AG10803 (cell line): Measurements from ENCODE around the gene CDH22.

Experiments used
- DNase-seq: peaks from one replicate; pipeline ENCODE4 v3.0.0; 2010; ENCODE audit warnings: low read depth
- H3K4me3 ChIP-seq: 2 replicates; pipeline ENCODE4 v1.5.1; 2011; ENCODE audit warnings: mild to moderate bottlenecking, low read length, control low read depth
- CTCF ChIP-seq: conservative IDR thresholded peaks from 2 replicates; pipeline ENCODE4 v1.5.1; 2011; ENCODE audit warnings: mild to moderate bottlenecking, low read length, control low read depth, inconsistent platforms

The CDH22 gene

GRCh38 chr20:46172961-46173536, 135.2 kb downstream of the CDH22 start:
- no peak overlapping the region for H3K4me3 ChIP-seq
- no peak for DNase-seq
- no peak for TF ChIP-seq CTCF

DNA sequence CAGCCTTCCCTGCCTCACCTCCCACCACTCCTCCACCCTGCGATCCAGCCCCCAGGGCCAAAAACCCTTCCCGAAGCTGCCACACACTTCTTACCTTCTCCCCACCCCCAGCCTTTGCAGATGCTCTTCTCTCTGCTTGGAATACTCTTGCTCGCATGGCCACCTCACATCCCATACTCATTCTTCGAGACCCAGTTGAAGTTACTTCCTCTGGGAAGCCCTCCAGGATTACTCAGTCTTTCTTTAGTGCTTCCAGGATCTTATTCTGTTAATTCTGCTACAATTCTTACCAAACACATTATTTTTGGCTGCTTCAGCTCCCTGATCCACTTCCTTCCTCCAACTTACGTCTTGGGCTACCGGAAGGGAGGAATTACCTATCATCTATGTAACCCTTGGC, 135.8 kb downstream of the CDH22 start:
- no peak for TF ChIP-seq CTCF
- no peak for DNase-seq
- H3K4me3 ChIP-seq: no peak overlapping the region

- no peak overlapping the region for H3K4me3 ChIP-seq
- no peak for TF ChIP-seq CTCF
- DNase-seq: no peak
Measured at GRCh38 chr20:46171909-46172308, 136.4 kb downstream of the CDH22 start.

GRCh38 chr20:46171476-46171875, 136.8 kb downstream of the CDH22 start:
- no peak for TF ChIP-seq CTCF
- no peak overlapping the region for H3K4me3 ChIP-seq
- DNase-seq: no peak

DNA sequence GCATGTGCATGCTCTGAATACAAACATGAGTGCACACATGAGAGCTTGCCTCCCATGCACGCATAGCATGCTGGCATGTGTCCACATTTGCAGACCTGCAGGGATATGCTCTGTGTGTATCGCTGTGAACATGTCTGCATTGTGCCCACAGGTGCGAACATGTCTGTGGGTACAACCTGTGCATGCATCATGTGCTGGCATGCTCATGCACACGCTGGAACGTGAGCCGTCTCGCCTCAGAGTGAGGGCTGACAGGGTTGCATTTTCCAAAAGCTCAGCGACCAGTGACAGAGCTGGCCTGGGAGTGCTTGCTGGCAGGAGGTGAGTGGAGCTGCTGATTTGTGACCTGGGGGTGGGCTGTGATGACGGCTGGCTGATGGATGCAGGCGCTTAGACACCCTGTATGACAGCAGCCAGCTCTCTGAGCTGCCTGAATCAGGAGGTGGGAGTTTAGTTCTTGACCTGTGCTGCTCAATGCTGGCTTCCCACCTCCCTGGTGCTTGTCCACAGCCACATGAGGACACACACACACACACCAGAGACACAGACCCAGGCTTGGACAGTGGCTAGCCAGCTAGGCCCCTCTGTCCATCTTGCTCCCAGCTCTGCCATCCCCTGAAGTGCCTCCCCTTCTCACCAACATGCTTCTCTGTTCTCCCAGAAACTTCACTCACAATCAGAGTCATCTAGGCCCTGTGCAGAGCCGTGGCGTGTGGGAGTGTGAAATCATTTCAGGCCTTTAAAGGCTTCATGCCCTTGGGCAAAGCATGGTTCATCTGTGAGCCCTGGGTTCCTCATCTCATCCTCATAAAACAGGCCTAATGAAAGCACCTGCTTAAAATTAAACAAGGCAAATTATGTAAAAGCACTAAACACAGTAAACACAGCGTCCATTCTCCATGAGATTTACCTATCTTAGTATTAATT, 138.8 kb downstream of the CDH22 start:
- no peak for TF ChIP-seq CTCF
- no peak for DNase-seq
- H3K4me3 ChIP-seq: no peak overlapping the region

DNA sequence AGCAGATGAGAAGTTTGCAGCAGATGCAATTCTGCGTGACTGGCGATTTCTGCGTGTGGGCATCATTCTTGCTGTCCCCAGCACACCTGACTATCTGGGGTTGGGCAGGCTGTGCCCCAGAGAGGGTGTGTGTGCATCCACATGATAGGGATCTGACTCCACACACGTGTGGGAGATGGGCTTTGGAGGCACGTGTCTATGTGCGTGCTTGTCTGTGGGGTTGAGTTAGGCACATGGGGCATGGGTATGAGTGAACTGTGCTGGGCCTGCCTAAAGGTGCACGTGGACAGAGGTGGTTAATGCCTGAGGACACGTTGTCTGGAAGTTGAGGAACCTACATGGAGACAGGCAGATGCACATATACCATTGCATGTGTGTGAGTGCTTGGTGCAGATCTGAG, 139.9 kb downstream of the CDH22 start:
- DNase-seq: no peak
- no peak for TF ChIP-seq CTCF
- no peak overlapping the region for H3K4me3 ChIP-seq

DNA sequence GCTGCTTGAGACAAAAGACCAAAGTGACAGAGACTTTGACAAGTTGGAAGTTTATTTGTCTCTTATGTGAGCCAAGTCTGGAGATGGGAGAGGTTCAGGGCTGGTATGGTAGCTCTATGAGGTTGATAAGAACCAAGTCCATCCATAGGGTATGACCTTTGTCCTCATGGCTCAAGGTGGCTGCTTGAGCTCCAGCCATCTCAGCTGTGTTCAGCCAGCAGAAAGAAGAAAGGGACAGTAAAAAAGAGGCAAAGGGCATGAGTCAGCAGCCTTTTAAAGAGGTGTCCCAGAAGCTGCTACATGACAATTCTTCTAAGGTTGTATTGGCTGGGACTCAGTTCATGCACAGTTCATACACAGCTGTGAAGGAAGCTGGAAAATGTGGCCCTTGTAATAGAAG, 141.2 kb downstream of the CDH22 start:
- no peak for TF ChIP-seq CTCF
- DNase-seq: no peak
- no peak overlapping the region for H3K4me3 ChIP-seq
